Right atrium auricular region (tissue), 2 donors: ENCODE results near the gene ARHGAP42. TPM values are rescaled to one million over a fixed set of nuclear protein-coding genes. Genes with fewer than 3 reads are reported as not detected.

Experiments used
- DNase-seq: peaks from one replicate; pipeline ENCODE4 v3.0.0-alpha.2; 2019; ENCODE audit warnings: low spot score
- H3K27ac ChIP-seq, 2 donors: fragments of 200-600 bp; sonication (generic); 1 replicate in 1 of 2; 2 replicates in 1 of 2; pipeline ENCODE4 v1.5.1; 2016 to 2019
- H3K27me3 ChIP-seq, 2 donors: fragments of 200-600 bp; sonication (generic); one replicate each; pipeline versions ENCODE4 v1.5.1 to v1.6.0; 2017 to 2019
- H3K36me3 ChIP-seq: fragments of 200-600 bp; sonication (generic); one replicate; pipeline ENCODE4 v1.5.1; 2016
- H3K4me1 ChIP-seq, 2 donors: fragments of 200-600 bp; sonication (generic); one replicate each; pipeline versions ENCODE4 v1.5.1 to v1.6.0; 2017 to 2019
- H3K4me3 ChIP-seq, 2 donors: fragments of 200-600 bp; sonication (generic); 1 replicate in 1 of 2; 2 replicates in 1 of 2; pipeline ENCODE4 v1.5.1; 2017 to 2019; ENCODE audit warnings: mild to moderate bottlenecking in 1 of 2, moderate library complexity in 1 of 2
- H3K9me3 ChIP-seq, 2 donors: fragments of 200-600 bp; sonication (generic); one replicate each; pipeline ENCODE4 v1.5.1; 2019
- CTCF ChIP-seq, 2 donors: fragments of 200-600 bp; sonication (generic); IDR thresholded peaks; one replicate each; pipeline ENCODE4 v1.5.1; 2019; ENCODE audit warnings: antibody characterized with exemption in 2 of 2
- total RNA-seq, 2 donors: library from RNA; depleted of rRNA; stranded (reverse); fragments of >200 nt; gene quantifications; one replicate each; pipeline ENCODE4 v1.1.0, GENCODE V29; 2016

ARHGAP42 gene
- total RNA-seq, 2 donors from 2014 or later = 6.1 to 12.1 TPM

GRCh38 chr11:100908746-100909145 is 221.7 kb downstream of the ARHGAP42 start:
- Histone ChIP-seq H3K4me1 (no peaks in the 10 kb centered on the region), H3K4me3 (no peak overlapping the region), H3K36me3 (no peaks in the 10 kb centered on the region), H3K27ac (no peak overlapping the region), H3K27me3 (no peaks in the 10 kb centered on the region), H3K9me3 (no peaks in the 10 kb centered on the region)
- DNase-seq = no peak
- TF ChIP-seq CTCF (IDR thresholded peaks at IDR 0.05) = no peak

GRCh38 chr11:100910808-100911207 is 223.7 kb downstream of the ARHGAP42 start:
- H3K4me1 ChIP-seq = no peaks in the 10 kb centered on the region
- TF ChIP-seq CTCF (IDR thresholded peaks at IDR 0.05) = no peak
- H3K27ac ChIP-seq = no peak overlapping the region
- no peak for DNase-seq
- H3K9me3 ChIP-seq = no peaks in the 10 kb centered on the region
- H3K36me3 ChIP-seq = no peaks in the 10 kb centered on the region
- no peak overlapping the region for H3K4me3 ChIP-seq
- no peaks in the 10 kb centered on the region for H3K27me3 ChIP-seq

- Histone ChIP-seq H3K27ac (no peak overlapping the region), H3K27me3 (no peaks in the 10 kb centered on the region), H3K36me3 (no peaks in the 10 kb centered on the region), H3K4me3 (no peak overlapping the region), H3K4me1 (no peaks in the 10 kb centered on the region), H3K9me3 (no peaks in the 10 kb centered on the region)
- no peak for TF ChIP-seq CTCF (IDR thresholded peaks at IDR 0.05)
- no peak for DNase-seq
Observed at GRCh38 chr11:100914415-100915110, 227.5 kb downstream of the ARHGAP42 start.

- Histone ChIP-seq H3K36me3 (no peaks in the 10 kb centered on the region), H3K9me3 (no peaks in the 10 kb centered on the region), H3K27ac (no peak overlapping the region), H3K27me3 (no peaks in the 10 kb centered on the region), H3K4me1 (no peaks in the 10 kb centered on the region), H3K4me3 (no peak overlapping the region)
- TF ChIP-seq CTCF (IDR thresholded peaks at IDR 0.05) = no peak
- DNase-seq = no peak
Observed at GRCh38 chr11:100918551-100919500, 231.7 kb downstream of the ARHGAP42 start.

- DNase-seq = no peak
- H3K4me3 ChIP-seq = no peak overlapping the region
- no peaks in the 10 kb centered on the region for H3K27me3 ChIP-seq
- no peak for TF ChIP-seq CTCF (IDR thresholded peaks at IDR 0.05)
- H3K4me1 ChIP-seq = no peaks in the 10 kb centered on the region
- H3K9me3 ChIP-seq = no peaks in the 10 kb centered on the region
- H3K36me3 ChIP-seq = no peaks in the 10 kb centered on the region
- no peak overlapping the region for H3K27ac ChIP-seq
Observed at GRCh38 chr11:100920593-100920992, 233.5 kb downstream of the ARHGAP42 start.
